ENCODE data around the gene CRAMP1.
A peak's percentile ranks its signal among the peaks of the same experiment; 100 is the strongest.

The CRAMP1 gene

GRCh38 chr16:1626776-1627175, 14.6 kb downstream of the CRAMP1 start:
- no peak overlapping the region for H3K23ac ChIP-seq (ENCODE audit: low read depth, low read length, poor library complexity)
- no peak overlapping the region for H2AK5ac ChIP-seq (ENCODE audit: low read depth, low read length)
- H3K27ac ChIP-seq (replicated peaks; ENCODE audit: low read length) = no peak overlapping the region
- H3K4ac ChIP-seq (ENCODE audit: low read length) = no peak overlapping the region
- no peak overlapping the region for H3K9ac ChIP-seq (ENCODE audit: low read depth, low read length, poor library complexity)
- H3K14ac ChIP-seq (ENCODE audit: low read length) = no peak overlapping the region
- peaks cover 30 to 90% of the 10 kb centered on the region in 2 donors for H3K36me3 ChIP-seq (replicated peaks in 1 of 2; ENCODE audit: control insufficient read depth in 2 of 2, insufficient read depth in 2 of 2, low read length in 2 of 2)
- no peaks in the 10 kb centered on the region for H3K27me3 ChIP-seq (ENCODE audit: control insufficient read depth in 3 of 3, insufficient read depth in 3 of 3, low read depth in 1 of 3, low read length in 3 of 3)
- H3K4me3 ChIP-seq (ENCODE audit: low read length in 2 of 2) = no peak overlapping the region
- no peak for DNase-seq (ENCODE audit: low spot score)
- no peak overlapping the region for H2BK5ac ChIP-seq (ENCODE audit: low read length)
- H3K79me1 ChIP-seq (ENCODE audit: low read depth, low read length) = peaks cover 28% of the 10 kb centered on the region
- H3K4me2 ChIP-seq (ENCODE audit: insufficient read depth, low read length, poor library complexity, severe bottlenecking) = no peak overlapping the region
- no peak overlapping the region for H4K8ac ChIP-seq (ENCODE audit: low read depth, low read length)
- H4K91ac ChIP-seq (ENCODE audit: low read depth, low read length, poor library complexity) = no peak overlapping the region
- H2AFZ ChIP-seq (ENCODE audit: low read length) = no peak overlapping the region
- H2BK12ac ChIP-seq (ENCODE audit: low read length) = no peak overlapping the region
- no CpG with 5 or more reads among the region's 9 CpGs for WGBS, 2 donors (ENCODE audit: extremely low coverage in 2 of 2, insufficient read length in 2 of 2, insufficient replicate concordance in 1 of 2)
- no peak overlapping the region for H2BK15ac ChIP-seq (ENCODE audit: low read length)
- H3K4me1 ChIP-seq (ENCODE audit: control insufficient read depth in 2 of 2, insufficient read depth in 1 of 2, low read depth in 1 of 2, low read length in 2 of 2) = no peaks in the 10 kb centered on the region
- H2BK120ac ChIP-seq (ENCODE audit: low read depth, low read length) = no peak overlapping the region
- H3K18ac ChIP-seq (ENCODE audit: low read length) = no peak overlapping the region
- H3K9me3 ChIP-seq (replicated peaks in 1 of 2; ENCODE audit: control insufficient read depth in 2 of 2, insufficient read depth in 1 of 2, low read depth in 1 of 2, low read length in 2 of 2) = peaks cover 0 to 1% of the 10 kb centered on the region in 2 donors

GRCh38 chr16:1630450-1631213, 18.5 kb downstream of the CRAMP1 start:
- Histone ChIP-seq H3K4me3 (ENCODE audit: low read length in 2 of 2) (no peak overlapping the region), H2BK5ac (ENCODE audit: low read length) (no peak overlapping the region), H3K9ac (ENCODE audit: low read depth, low read length, poor library complexity) (no peak overlapping the region), H2BK15ac (ENCODE audit: low read length) (no peak overlapping the region), H2BK120ac (ENCODE audit: low read depth, low read length) (no peak overlapping the region), H3K79me1 (ENCODE audit: low read depth, low read length) (peaks cover 44% of the 10 kb centered on the region), H3K27ac (replicated peaks; ENCODE audit: low read length) (no peak overlapping the region), H3K4me1 (ENCODE audit: control insufficient read depth in 2 of 2, insufficient read depth in 1 of 2, low read depth in 1 of 2, low read length in 2 of 2) (no peaks in the 10 kb centered on the region), H2BK12ac (ENCODE audit: low read length) (no peak overlapping the region), H3K14ac (ENCODE audit: low read length) (peak overlapping the region; percentile 38), H3K4ac (ENCODE audit: low read length) (no peak overlapping the region), H3K36me3 (replicated peaks in 1 of 2; ENCODE audit: control insufficient read depth in 2 of 2, insufficient read depth in 2 of 2, low read length in 2 of 2) (peaks cover 55 to 99% of the 10 kb centered on the region in 2 donors), H3K23ac (ENCODE audit: low read depth, low read length, poor library complexity) (no peak overlapping the region), H3K18ac (ENCODE audit: low read length) (no peak overlapping the region), H2AFZ (ENCODE audit: low read length) (no peak overlapping the region), H4K91ac (ENCODE audit: low read depth, low read length, poor library complexity) (no peak overlapping the region), H4K8ac (ENCODE audit: low read depth, low read length) (no peak overlapping the region), H3K27me3 (ENCODE audit: control insufficient read depth in 3 of 3, insufficient read depth in 3 of 3, low read depth in 1 of 3, low read length in 3 of 3) (no peaks in the 10 kb centered on the region), H3K4me2 (ENCODE audit: insufficient read depth, low read length, poor library complexity, severe bottlenecking) (no peak overlapping the region), H2AK5ac (ENCODE audit: low read depth, low read length) (no peak overlapping the region), H3K9me3 (replicated peaks in 1 of 2; ENCODE audit: control insufficient read depth in 2 of 2, insufficient read depth in 1 of 2, low read depth in 1 of 2, low read length in 2 of 2) (no peaks in the 10 kb centered on the region)
- no CpG with 5 or more reads among the region's 20 CpGs for WGBS, 2 donors (ENCODE audit: extremely low coverage in 2 of 2, insufficient read length in 2 of 2, insufficient replicate concordance in 1 of 2)
- no peak for DNase-seq (ENCODE audit: low spot score)

- no CpG with 5 or more reads among the region's 9 CpGs for WGBS, 2 donors (ENCODE audit: extremely low coverage in 2 of 2, insufficient read length in 2 of 2, insufficient replicate concordance in 1 of 2)
- Histone ChIP-seq H3K4me3 (ENCODE audit: low read length in 2 of 2) (no peak overlapping the region), H2BK12ac (ENCODE audit: low read length) (no peak overlapping the region), H4K91ac (ENCODE audit: low read depth, low read length, poor library complexity) (no peak overlapping the region), H3K4ac (ENCODE audit: low read length) (no peak overlapping the region), H3K18ac (ENCODE audit: low read length) (no peak overlapping the region), H3K4me1 (ENCODE audit: control insufficient read depth in 2 of 2, insufficient read depth in 1 of 2, low read depth in 1 of 2, low read length in 2 of 2) (no peaks in the 10 kb centered on the region), H3K36me3 (replicated peaks in 1 of 2; ENCODE audit: control insufficient read depth in 2 of 2, insufficient read depth in 2 of 2, low read length in 2 of 2) (peaks cover 49 to 95% of the 10 kb centered on the region in 2 donors), H3K79me1 (ENCODE audit: low read depth, low read length) (peaks cover 43% of the 10 kb centered on the region), H3K27me3 (ENCODE audit: control insufficient read depth in 3 of 3, insufficient read depth in 3 of 3, low read depth in 1 of 3, low read length in 3 of 3) (no peaks in the 10 kb centered on the region), H2BK5ac (ENCODE audit: low read length) (no peak overlapping the region), H2AFZ (ENCODE audit: low read length) (no peak overlapping the region), H3K4me2 (ENCODE audit: insufficient read depth, low read length, poor library complexity, severe bottlenecking) (no peak overlapping the region), H3K27ac (replicated peaks; ENCODE audit: low read length) (no peak overlapping the region), H3K9ac (ENCODE audit: low read depth, low read length, poor library complexity) (no peak overlapping the region), H4K8ac (ENCODE audit: low read depth, low read length) (no peak overlapping the region), H3K23ac (ENCODE audit: low read depth, low read length, poor library complexity) (no peak overlapping the region), H2AK5ac (ENCODE audit: low read depth, low read length) (no peak overlapping the region), H2BK120ac (ENCODE audit: low read depth, low read length) (no peak overlapping the region), H3K9me3 (replicated peaks in 1 of 2; ENCODE audit: control insufficient read depth in 2 of 2, insufficient read depth in 1 of 2, low read depth in 1 of 2, low read length in 2 of 2) (no peaks in the 10 kb centered on the region), H3K14ac (ENCODE audit: low read length) (no peak overlapping the region), H2BK15ac (ENCODE audit: low read length) (no peak overlapping the region)
- no peak for DNase-seq (ENCODE audit: low spot score)
These were observed 19.1 kb downstream of the CRAMP1 start for GRCh38 chr16:1631230-1631629.

- no peak overlapping the region for H3K14ac ChIP-seq (ENCODE audit: low read length)
- H2BK12ac ChIP-seq (ENCODE audit: low read length) = no peak overlapping the region
- H3K4ac ChIP-seq (ENCODE audit: low read length) = no peak overlapping the region
- no peak overlapping the region for H3K23ac ChIP-seq (ENCODE audit: low read depth, low read length, poor library complexity)
- no peaks in the 10 kb centered on the region for H3K4me1 ChIP-seq (ENCODE audit: control insufficient read depth in 2 of 2, insufficient read depth in 1 of 2, low read depth in 1 of 2, low read length in 2 of 2)
- H4K8ac ChIP-seq (ENCODE audit: low read depth, low read length) = no peak overlapping the region
- no peaks in the 10 kb centered on the region for H3K9me3 ChIP-seq (replicated peaks in 1 of 2; ENCODE audit: control insufficient read depth in 2 of 2, insufficient read depth in 1 of 2, low read depth in 1 of 2, low read length in 2 of 2)
- H3K27ac ChIP-seq (replicated peaks; ENCODE audit: low read length) = no peak overlapping the region
- H2AFZ ChIP-seq (ENCODE audit: low read length) = no peak overlapping the region
- no peak overlapping the region for H3K18ac ChIP-seq (ENCODE audit: low read length)
- WGBS, 2 donors (ENCODE audit: extremely low coverage in 2 of 2, insufficient read length in 2 of 2, insufficient replicate concordance in 1 of 2) = no CpG with 5 or more reads among the region's 18 CpGs
- no peak overlapping the region for H3K4me3 ChIP-seq (ENCODE audit: low read length in 2 of 2)
- H3K36me3 ChIP-seq (replicated peaks in 1 of 2; ENCODE audit: control insufficient read depth in 2 of 2, insufficient read depth in 2 of 2, low read length in 2 of 2) = peaks cover 47 to 93% of the 10 kb centered on the region in 2 donors
- no peak overlapping the region for H3K4me2 ChIP-seq (ENCODE audit: insufficient read depth, low read length, poor library complexity, severe bottlenecking)
- no peaks in the 10 kb centered on the region for H3K27me3 ChIP-seq (ENCODE audit: control insufficient read depth in 3 of 3, insufficient read depth in 3 of 3, low read depth in 1 of 3, low read length in 3 of 3)
- H2BK15ac ChIP-seq (ENCODE audit: low read length) = no peak overlapping the region
- H2BK120ac ChIP-seq (ENCODE audit: low read depth, low read length) = no peak overlapping the region
- no peak overlapping the region for H2AK5ac ChIP-seq (ENCODE audit: low read depth, low read length)
- DNase-seq (ENCODE audit: low spot score) = no peak
- no peak overlapping the region for H3K9ac ChIP-seq (ENCODE audit: low read depth, low read length, poor library complexity)
- no peak overlapping the region for H2BK5ac ChIP-seq (ENCODE audit: low read length)
- peaks cover 40% of the 10 kb centered on the region for H3K79me1 ChIP-seq (ENCODE audit: low read depth, low read length)
- H4K91ac ChIP-seq (ENCODE audit: low read depth, low read length, poor library complexity) = no peak overlapping the region
These were observed 19.9 kb downstream of the CRAMP1 start for GRCh38 chr16:1631931-1632637.

Data from neuronal stem cell (in vitro differentiated cells).